ENCODE measurements around the gene TMEM178B.

Gene TMEM178B

DNA sequence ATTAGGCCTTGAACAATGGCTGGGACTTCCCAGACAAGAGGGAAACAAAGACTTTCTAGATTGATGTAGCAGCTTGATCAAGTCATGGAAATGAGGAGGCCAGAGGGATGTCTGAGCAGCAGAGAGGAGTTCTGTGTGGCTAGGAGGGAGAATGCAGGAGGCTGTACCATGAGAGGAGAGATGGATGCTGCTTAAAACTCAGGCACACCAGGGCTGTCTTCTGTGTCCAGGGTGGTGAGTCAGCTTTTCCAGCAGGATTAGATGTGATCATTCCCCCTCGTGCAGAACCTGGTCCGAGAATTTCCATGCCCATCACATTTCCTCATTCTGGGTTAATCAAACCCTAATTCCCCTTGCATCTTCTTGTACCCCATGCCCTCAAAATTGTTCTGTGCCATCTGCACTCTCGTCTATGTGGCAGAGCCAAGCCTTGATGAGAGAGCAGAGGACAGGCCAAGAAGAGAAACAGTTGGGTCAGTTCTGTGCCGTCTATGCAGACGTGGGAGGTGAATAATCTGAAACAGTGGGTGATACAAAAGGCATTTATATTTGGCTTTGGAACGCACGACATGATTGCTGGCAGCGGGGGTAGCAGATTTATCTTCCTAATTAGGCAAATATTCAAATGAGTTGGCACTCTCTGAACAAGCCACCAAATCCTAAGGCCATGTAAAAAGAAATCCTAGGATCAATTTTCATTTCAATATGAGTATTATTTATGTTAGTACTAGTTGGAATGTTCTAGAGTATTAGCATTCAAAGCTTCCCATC, 160.7 kb downstream of the TMEM178B start:
- no peaks in the 10 kb centered on the region for H3K36me3 Mint-ChIP-seq (ENCODE audit: insufficient read depth)
- H3K4me1 Mint-ChIP-seq (ENCODE audit: low read depth in 2 of 2): no peaks in the 10 kb centered on the region
- H3K9me3 Mint-ChIP-seq: no peaks in the 10 kb centered on the region
- peaks cover 21 to 30% of the 10 kb centered on the region in 2 donors for H3K27me3 Mint-ChIP-seq
- H3K27ac Mint-ChIP-seq: no peak overlapping the region
- DNase-seq (no peak), ATAC-seq (replicated peaks) (no peak)
- H3K4me3 Mint-ChIP-seq: no peak overlapping the region

DNA sequence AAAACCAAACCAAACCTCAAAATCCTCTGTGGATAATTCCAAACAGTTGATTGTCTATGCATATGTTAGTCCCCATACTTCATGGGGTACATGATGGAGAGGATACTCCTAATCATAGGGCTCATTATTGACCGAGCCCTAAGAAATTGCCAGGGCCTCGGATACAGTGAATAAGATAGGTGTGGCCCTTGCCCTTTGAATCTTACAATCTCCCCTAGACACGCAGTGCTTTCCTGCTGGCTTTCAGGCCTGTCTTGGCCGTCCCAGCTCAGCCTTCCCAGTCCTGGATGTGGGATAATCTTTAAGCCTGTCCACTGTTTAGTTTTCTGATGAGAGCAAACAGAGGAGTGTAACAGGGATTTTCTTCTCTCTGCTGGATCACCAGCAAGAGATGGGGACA, 161.8 kb downstream of the TMEM178B start:
- ATAC-seq (replicated peaks) (no peak), DNase-seq (no peak)
- Mint-ChIP-seq H3K36me3 (ENCODE audit: insufficient read depth) (no peaks in the 10 kb centered on the region), H3K4me3 (no peak overlapping the region), H3K9me3 (no peaks in the 10 kb centered on the region), H3K27me3 (peaks cover 21 to 28% of the 10 kb centered on the region in 2 donors), H3K4me1 (ENCODE audit: low read depth in 2 of 2) (no peaks in the 10 kb centered on the region), H3K27ac (no peak overlapping the region)

DNA sequence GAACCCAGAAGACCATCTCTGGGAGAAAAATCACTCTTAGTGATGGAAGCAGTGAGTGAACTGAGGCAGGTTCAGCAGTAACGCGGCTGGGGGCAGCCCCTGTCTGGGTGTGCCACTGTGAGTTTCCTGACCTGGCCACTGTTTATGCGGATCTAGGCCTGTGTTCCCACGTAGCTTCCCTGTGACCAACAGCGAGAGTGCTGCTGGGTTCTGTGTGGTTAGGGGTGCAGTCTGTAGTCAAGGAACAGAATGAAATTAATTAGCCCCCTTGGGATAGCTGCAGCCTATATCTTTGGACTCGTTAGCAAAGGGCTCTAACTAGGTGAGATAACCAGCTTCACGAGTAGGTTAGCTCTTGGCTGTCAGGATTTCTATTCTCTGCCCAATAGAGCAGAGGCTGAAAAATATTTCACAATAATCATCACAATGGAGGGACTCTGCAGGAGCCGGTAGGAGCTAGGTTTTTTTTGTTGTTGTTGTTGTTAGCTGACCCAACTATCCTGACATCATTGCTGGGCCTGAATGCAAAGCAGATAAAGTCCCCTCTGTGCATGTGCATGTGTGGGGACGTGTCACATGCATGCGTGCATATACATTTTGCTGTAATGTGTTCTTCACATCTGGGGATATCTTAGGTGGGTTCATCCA, 164.9 kb downstream of the TMEM178B start:
- Mint-ChIP-seq H3K9me3 (no peaks in the 10 kb centered on the region), H3K27ac (no peak overlapping the region), H3K4me1 (ENCODE audit: low read depth in 2 of 2) (no peaks in the 10 kb centered on the region), H3K4me3 (no peak overlapping the region), H3K36me3 (ENCODE audit: insufficient read depth) (no peaks in the 10 kb centered on the region), H3K27me3 (peaks cover 21 to 26% of the 10 kb centered on the region in 2 donors)
- ATAC-seq (replicated peaks): no peak
- DNase-seq: no peak

DNA sequence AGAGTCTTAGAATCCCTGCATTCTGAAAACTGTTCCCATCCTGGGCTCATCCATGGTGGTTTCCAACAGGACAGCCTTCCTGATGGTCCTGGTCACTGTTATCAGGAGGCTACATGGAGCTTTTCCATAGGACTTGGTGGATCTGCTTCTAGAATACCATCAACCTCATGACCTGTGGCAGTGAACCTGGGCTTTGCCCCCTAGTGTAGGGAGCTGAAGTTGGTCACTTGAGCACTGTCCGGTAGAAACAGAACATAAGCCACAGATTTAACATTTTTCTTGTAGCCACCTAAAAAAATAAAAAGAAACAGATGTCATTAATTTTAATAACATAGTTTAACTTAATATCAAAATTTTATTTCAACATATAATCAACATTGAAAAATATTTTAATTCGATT, 165.8 kb downstream of the TMEM178B start:
- H3K27me3 Mint-ChIP-seq: peaks cover 18 to 20% of the 10 kb centered on the region in 2 donors
- H3K4me3 Mint-ChIP-seq: no peak overlapping the region
- no peaks in the 10 kb centered on the region for H3K4me1 Mint-ChIP-seq (ENCODE audit: low read depth in 2 of 2)
- DNase-seq (no peak), ATAC-seq (replicated peaks) (no peak)
- no peaks in the 10 kb centered on the region for H3K36me3 Mint-ChIP-seq (ENCODE audit: insufficient read depth)
- H3K27ac Mint-ChIP-seq: no peak overlapping the region
- H3K9me3 Mint-ChIP-seq: no peaks in the 10 kb centered on the region

DNA sequence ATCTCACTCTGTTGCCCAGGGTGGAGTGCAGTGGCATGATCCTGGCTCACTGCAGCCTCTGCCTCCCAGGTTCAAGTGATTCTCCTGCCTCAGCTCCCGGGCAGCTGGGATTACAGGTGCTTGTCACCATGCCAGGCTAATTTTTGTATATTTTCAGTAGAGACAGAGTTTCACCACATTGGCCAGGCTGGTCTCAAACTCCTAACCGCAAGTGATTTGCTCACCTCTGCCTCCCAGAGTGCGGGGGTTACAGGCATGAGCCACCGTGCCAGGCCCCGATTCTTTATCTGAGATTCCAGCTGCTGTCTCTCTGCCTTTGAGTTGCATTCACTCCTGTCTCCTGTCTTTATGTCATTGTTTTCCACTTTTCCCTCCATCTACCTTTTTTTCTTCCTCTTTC, 168.7 kb downstream of the TMEM178B start:
- no peaks in the 10 kb centered on the region for H3K36me3 Mint-ChIP-seq (ENCODE audit: insufficient read depth)
- DNase-seq (no peak), ATAC-seq (replicated peaks) (no peak)
- H3K4me1 Mint-ChIP-seq (ENCODE audit: low read depth in 2 of 2): no peaks in the 10 kb centered on the region
- H3K27me3 Mint-ChIP-seq: peaks cover 5 to 6% of the 10 kb centered on the region in 2 donors
- H3K9me3 Mint-ChIP-seq: no peaks in the 10 kb centered on the region
- no peak overlapping the region for H3K4me3 Mint-ChIP-seq
- no peak overlapping the region for H3K27ac Mint-ChIP-seq

DNA sequence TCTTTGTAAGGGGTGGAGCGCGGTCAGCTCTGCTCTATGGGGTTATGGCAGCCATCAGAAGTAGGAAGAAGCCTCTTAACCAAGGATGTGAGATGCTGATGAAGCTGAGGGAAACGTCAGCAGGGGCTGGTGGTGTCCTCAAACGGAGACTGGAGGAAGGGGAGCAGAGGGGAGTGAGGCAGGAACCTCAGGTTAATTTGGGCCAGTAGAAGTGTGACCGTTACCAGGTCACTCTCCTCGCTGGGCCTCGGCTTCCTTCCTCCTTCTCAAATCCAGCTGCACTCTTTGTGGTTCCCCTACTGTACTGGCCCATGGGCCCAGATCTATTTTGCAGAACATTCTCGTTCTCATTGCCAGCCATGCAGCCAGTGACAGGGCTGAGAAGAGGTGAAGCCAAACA, 169.5 kb downstream of the TMEM178B start:
- Mint-ChIP-seq H3K36me3 (ENCODE audit: insufficient read depth) (no peaks in the 10 kb centered on the region), H3K4me1 (ENCODE audit: low read depth in 2 of 2) (no peaks in the 10 kb centered on the region), H3K4me3 (no peak overlapping the region), H3K27me3 (peaks cover 5 to 6% of the 10 kb centered on the region in 2 donors), H3K9me3 (no peaks in the 10 kb centered on the region), H3K27ac (no peak overlapping the region)
- DNase-seq: no peak
- ATAC-seq (replicated peaks): no peak

DNA sequence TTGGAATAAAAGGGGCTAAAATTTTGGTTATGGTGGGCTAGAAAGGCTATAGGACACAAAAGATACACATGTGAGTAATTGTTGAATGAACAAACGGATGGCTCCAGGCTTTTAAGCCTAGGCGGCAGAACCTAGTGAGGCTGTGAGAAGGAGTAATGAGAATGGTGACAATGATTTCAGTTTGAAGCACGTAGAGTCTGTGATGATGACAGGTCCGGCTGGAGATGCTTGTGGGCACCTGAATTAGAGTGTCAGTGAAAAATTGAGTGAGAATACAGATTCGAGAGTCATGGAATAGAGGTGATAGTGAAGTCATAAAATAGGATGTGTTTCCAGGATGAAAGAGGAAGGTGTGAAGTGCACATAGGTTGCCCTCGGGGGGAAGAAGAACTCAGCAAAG, 170.6 kb downstream of the TMEM178B start:
- peaks cover 5 to 6% of the 10 kb centered on the region in 2 donors for H3K27me3 Mint-ChIP-seq
- H3K4me3 Mint-ChIP-seq: no peak overlapping the region

DNA sequence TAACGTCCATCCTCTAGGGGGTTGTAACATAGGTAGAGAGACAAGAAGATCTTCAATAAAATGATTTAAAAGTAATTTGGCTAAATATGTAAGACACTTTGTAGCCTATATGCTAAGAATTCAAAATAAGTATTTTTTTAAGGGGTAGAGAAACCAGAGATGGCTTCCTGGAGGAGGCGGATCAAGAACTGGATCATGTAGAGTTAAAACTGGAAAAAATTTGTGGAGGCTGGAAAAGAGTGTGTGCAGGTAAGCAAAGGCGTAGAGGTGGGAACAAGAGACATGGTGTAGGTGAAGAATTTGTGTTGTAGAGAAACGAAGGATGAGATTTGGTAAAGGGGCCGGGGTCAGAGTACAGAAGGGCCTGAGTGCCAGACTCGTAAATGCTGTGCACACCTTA, 172.6 kb downstream of the TMEM178B start:
- Mint-ChIP-seq H3K36me3 (ENCODE audit: insufficient read depth) (no peaks in the 10 kb centered on the region), H3K9me3 (no peaks in the 10 kb centered on the region), H3K27me3 (peaks cover 5 to 15% of the 10 kb centered on the region in 2 donors), H3K4me1 (ENCODE audit: low read depth in 2 of 2) (no peaks in the 10 kb centered on the region), H3K27ac (no peak overlapping the region), H3K4me3 (no peak overlapping the region)
- no peak for DNase-seq
- no peak for ATAC-seq (replicated peaks)

More for the DNA sequence above, 170.6 kb downstream of the TMEM178B start:
- H3K27ac Mint-ChIP-seq: no peak overlapping the region
- ATAC-seq (replicated peaks): no peak
- H3K36me3 Mint-ChIP-seq (ENCODE audit: insufficient read depth): no peaks in the 10 kb centered on the region
- H3K9me3 Mint-ChIP-seq: no peaks in the 10 kb centered on the region
- H3K4me1 Mint-ChIP-seq (ENCODE audit: low read depth in 2 of 2): no peaks in the 10 kb centered on the region
- DNase-seq: no peak

DNA sequence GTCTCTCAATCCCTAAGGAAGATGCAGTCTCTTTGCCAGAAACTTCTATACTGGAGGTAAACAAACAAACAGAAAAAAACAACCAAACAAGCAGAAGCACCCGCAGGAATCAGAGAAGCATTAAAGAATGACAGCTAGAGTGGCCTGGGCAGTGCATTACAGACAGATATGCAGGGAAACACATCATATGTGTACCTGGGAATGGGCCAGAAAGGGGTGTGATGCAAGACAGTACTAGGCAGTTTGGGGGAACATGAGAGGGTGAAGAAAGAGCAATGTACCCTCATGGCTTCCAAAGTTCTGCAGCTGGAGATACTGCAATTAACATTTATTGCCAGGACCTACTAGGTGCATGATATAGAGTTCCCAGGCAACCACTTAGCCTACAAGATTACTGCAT, 177.3 kb downstream of the TMEM178B start:
- Mint-ChIP-seq H3K27me3 (peaks cover 0 to 18% of the 10 kb centered on the region in 2 donors), H3K36me3 (ENCODE audit: insufficient read depth) (no peaks in the 10 kb centered on the region), H3K9me3 (no peaks in the 10 kb centered on the region), H3K4me3 (no peak overlapping the region), H3K4me1 (ENCODE audit: low read depth in 2 of 2) (no peaks in the 10 kb centered on the region), H3K27ac (no peak overlapping the region)
- DNase-seq: no peak
- no peak for ATAC-seq (replicated peaks)

DNA sequence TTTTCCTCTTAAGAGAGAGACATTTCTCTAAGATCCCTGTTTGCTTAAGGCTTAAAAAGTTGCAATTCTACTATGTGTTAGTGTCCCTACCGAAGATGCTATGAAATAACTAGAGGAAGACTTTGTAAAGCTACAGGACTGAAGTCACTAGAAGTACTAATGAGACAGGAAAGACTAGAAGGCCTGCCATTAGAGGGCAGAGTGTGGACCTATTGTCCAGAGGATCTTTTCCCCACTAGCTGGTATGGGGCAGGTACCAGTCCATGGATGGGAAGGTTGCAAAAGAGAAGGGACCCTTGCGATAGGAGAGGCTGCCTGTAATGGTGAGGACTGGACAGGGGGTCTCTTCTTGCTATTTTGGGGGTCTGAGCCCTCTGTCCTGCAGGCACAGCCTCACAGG, 178.1 kb downstream of the TMEM178B start:
- Mint-ChIP-seq H3K27ac (no peak overlapping the region), H3K4me3 (no peak overlapping the region), H3K27me3 (peaks cover 5 to 18% of the 10 kb centered on the region in 2 donors), H3K9me3 (no peaks in the 10 kb centered on the region), H3K4me1 (ENCODE audit: low read depth in 2 of 2) (no peaks in the 10 kb centered on the region), H3K36me3 (ENCODE audit: insufficient read depth) (no peaks in the 10 kb centered on the region)
- ATAC-seq (replicated peaks): no peak
- no peak for DNase-seq

DNA sequence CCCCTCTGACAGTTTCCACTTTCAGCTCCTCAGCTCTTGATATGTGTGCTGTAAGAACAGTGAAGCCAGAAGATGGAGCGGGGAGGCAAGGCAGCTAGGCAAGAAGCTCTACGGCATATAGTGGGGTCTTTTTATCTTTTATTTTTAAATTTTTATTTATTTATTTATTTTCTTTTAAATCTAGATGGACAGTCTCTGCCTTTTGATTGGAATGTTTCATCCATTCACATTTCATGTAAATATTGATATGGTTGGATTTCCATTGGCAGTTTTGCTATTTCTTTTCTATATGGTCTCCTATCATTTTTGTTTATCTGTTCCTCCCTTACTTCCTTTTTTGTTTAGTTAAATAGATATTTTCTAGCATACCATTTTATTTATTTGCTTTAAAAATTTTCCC, 183.7 kb downstream of the TMEM178B start:
- no peak for DNase-seq
- no peak overlapping the region for H3K27ac Mint-ChIP-seq
- peaks cover 1 to 5% of the 10 kb centered on the region in 2 donors for H3K27me3 Mint-ChIP-seq
- no peaks in the 10 kb centered on the region for H3K4me1 Mint-ChIP-seq (ENCODE audit: low read depth in 2 of 2)
- no peak for ATAC-seq (replicated peaks)
- no peak overlapping the region for H3K4me3 Mint-ChIP-seq
- H3K9me3 Mint-ChIP-seq: peaks cover 8 to 19% of the 10 kb centered on the region in 2 donors
- no peaks in the 10 kb centered on the region for H3K36me3 Mint-ChIP-seq (ENCODE audit: insufficient read depth)

DNA sequence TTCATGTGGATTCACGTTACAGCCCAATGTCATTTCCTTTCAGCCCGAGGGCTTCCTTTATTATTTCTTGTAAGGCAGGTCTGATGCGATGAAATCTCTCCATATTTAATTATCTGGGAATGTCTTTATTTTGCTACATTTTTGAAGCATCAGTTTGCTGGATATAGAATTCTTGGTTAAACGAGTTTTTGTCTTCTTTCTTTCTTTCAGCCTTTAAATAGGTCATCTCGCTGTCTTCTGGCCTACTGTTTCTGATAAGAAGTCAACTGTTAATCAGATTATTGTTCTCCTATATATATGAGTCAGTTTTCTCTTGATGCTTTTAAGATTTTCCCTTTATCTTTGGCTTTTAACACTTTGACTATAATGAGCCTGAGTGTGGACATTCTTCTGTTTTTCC, 184.7 kb downstream of the TMEM178B start:
- no peaks in the 10 kb centered on the region for H3K36me3 Mint-ChIP-seq (ENCODE audit: insufficient read depth)
- H3K27ac Mint-ChIP-seq: no peak overlapping the region
- peaks cover 11 to 12% of the 10 kb centered on the region in 2 donors for H3K27me3 Mint-ChIP-seq
- ATAC-seq (replicated peaks) (no peak), DNase-seq (no peak)
- H3K4me1 Mint-ChIP-seq (ENCODE audit: low read depth in 2 of 2): no peaks in the 10 kb centered on the region
- H3K4me3 Mint-ChIP-seq: no peak overlapping the region
- peaks cover 8 to 19% of the 10 kb centered on the region in 2 donors for H3K9me3 Mint-ChIP-seq

DNA sequence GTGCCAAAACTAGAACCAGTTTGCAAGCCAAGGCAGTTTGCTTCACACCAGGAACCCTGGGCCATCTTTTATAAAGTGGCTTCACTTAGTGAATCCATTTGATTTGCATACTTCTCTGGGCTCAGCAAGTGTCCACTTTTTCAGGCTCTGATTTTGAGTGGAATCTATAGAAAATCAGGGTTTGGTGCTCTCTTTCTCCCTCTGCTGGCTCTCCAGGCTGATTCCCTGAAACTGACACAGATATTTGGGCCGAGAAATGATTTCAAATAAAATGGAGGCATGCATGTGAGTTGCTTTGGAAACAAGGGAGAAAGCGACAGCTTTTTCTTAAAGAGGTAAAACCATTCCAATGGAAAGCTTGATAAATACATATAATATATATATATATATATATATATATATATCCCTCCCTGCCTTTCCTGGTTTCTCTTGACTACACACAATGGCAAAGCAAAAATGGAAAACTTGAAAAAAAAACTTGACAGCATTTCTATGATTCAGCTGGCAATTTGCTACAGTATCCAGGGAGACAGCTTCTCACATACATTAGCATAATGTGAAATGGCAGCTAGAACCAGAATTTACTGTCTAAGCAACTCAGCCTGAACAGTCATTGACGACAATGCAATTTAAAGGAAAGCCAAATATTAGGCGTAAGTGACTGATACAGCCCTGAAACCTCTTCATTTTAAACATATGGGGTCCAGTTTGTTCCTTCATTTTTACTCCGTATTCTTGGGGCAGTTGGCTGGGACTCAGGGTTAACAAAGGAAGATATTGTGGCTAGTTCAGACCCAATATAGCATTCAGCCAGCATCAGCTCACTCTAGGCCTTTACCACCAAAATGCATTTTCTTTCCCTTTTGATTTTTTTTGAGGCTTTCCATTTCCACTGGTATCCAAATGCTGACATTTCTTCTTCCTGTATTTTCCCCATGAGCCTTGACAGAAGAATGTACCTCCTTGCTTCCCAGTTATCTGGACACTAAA, 188.5 kb downstream of the TMEM178B start:
- ATAC-seq (replicated peaks): no peak
- no peaks in the 10 kb centered on the region for H3K4me1 Mint-ChIP-seq (ENCODE audit: low read depth in 2 of 2)
- H3K36me3 Mint-ChIP-seq (ENCODE audit: insufficient read depth): peaks cover 2% of the 10 kb centered on the region
- H3K9me3 Mint-ChIP-seq: peaks cover 8 to 19% of the 10 kb centered on the region in 2 donors
- H3K27ac Mint-ChIP-seq: no peak overlapping the region
- H3K4me3 Mint-ChIP-seq: no peak overlapping the region
- no peak for DNase-seq
- H3K27me3 Mint-ChIP-seq: peaks cover 7 to 22% of the 10 kb centered on the region in 2 donors
